ENCODE measurements around the gene CRELD2.

The CRELD2 gene
- total RNA-seq, result 27.4 to 30.9 reads per million in 2 donors

DNA sequence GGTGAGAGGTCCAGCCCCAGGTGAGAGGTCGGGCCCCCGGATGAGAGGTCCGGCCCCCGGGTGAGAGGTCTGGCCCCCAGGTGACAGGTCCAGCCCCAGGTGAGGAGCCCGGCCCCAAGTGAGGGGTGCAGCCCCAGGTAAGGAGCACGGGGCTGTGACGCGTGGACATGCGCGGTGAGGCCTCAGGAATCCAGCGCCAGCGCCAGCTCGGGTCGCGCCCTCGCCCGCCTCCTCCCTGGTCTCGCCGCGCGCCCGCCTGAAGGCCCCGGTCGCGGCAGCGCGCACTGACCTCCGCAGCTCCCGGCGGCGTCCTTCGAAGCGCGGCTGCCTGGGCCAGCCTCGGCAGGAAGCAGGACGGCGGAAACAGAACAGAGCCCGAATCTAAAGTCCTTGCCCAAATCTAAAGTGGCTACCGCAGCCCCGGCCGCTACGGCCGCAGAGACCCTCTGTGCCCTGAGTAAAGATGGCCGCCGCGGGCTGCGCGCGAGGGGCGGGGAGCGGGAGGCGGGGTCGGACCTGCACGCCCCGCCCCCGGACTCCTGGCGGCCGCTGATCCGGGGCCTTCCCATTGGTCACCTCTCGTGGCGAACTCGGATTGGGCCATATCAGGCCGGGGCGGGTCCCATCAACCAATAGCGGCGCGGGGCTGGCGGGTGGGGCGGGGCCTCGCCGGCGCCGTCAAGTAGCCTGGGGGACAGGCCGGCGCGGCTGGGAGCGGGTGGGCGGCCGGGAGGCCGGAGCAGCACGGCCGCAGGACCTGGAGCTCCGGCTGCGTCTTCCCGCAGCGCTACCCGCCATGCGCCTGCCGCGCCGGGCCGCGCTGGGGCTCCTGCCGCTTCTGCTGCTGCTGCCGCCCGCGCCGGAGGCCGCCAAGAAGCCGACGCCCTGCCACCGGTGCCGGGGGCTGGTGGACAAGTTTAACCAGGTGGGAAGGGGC, at the start of gene CRELD2, which contains the start of gene ALG12:
Gene CRELD2, plus strand, starts transcription at position 661 of the 937 bp plus-strand sequence. Its CDS starts 136 bp downstream, at position 797.
Gene ALG12, minus strand, starts transcription at position 465 of the 937 bp plus-strand sequence. CDS start 4,673 bp downstream, outside the sequence.
- DNase-seq, result peak; percentile 91 to 97 (median 95)

- DNase-seq, result peak in 1 of 5 experiments; percentile 45
Measured at GRCh38 chr22:49869086-49869830, 49.2 kb upstream of the CRELD2 start.

DNA sequence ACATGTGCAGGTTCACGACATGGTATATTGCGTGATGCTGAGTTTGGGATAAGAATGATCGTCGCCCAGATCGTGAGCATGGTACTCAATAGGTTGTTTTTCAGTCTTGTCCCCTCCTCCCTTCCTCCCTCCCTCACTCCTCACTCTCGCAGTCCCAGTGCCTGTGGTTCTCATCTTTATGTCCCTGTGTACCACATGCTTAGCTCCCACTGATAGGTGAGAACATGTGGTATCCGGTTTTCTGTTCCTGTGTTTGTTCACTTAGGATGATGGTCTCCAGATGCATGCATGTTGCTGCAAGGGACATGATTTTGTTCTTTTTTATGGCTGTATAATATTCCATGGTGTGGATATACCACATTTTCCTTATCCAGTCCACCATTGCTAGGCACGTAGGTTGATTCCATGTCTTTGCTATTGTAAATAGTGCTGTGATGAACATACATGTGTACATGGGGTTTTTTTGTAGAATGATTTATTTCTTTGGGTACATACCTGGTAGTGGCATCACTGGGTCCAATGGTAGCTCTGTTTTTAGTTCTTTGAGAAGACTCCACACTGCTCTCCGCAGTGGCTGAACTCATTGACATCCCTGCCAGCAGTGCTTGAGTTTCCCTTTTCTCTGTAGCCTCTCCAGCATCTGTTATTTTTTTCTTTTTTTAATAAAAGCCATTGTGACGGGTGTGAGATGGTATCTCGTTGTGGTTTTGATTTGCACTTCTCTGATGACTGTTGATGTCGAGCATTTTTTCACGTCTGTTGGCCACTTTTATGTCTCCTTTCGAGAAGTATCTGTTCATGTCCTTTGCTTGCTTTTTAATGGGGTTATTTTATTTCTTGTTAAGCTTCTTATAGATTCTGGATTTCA, 48.4 kb upstream of the CRELD2 start:
- DNase-seq, result peak in 3 of 5 experiments; percentile 14 to 94 (median 77)

GRCh38 chr22:49871482-49871881, 47.0 kb upstream of the CRELD2 start:
- peak in 1 of 5 experiments; percentile 71 for DNase-seq

DNA sequence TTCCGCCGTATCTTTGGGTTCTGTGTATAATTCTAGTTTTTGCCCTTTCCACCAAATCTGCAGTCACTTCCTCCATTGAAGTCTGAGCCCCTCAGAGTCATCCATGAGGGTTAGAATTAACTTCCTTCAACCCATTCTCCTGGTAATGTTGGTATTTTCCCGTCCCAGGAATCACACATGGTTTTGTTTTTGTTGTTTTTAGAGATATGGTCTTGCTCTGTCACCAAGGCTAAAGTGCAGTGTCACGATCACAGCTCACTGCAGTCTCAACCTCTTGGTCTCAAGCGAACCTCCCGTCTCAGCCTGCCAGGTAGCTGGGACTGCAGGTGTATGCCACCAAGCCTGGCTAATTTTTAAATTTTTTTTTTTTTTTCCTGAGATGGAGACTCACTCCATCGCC, 46.1 kb upstream of the CRELD2 start:
- no peak for DNase-seq

DNA sequence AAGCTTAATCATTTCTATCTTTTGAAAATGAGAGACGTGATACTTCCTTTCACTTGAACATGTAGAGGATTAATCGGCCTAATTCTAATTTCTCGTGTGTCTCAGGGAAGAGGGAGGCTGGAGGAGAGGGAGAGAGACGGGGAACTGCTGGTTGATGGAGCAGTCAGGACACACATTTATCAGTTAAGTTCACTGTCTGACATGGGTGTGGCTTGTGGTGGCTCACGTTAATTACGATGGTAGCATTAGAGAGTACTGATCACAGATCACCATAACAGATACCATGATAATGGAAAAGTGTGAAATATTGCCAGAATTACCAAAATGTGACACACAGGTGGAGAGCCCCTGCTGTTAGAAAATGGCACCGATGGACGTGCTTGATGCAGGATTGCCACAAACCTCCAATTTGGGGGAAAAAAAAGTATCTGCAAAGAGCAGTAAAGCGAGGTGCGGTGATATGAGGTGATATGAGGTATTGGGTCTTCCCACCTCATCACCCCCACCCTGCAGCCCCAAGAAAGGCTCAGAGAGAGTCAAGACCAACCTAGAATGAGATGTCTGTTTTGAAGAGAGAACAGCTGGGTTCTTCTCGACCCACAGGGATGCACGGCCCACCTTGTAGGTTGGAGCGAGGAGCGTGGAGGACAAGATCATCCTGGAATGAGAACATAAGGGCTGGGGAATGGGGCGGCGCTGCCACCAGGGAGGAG, 45.0 kb upstream of the CRELD2 start:
- DNase-seq, result peak in 1 of 5 experiments; percentile 61

- DNase-seq, result no peak
Measured at GRCh38 chr22:49877642-49878041, 40.8 kb upstream of the CRELD2 start.

DNA sequence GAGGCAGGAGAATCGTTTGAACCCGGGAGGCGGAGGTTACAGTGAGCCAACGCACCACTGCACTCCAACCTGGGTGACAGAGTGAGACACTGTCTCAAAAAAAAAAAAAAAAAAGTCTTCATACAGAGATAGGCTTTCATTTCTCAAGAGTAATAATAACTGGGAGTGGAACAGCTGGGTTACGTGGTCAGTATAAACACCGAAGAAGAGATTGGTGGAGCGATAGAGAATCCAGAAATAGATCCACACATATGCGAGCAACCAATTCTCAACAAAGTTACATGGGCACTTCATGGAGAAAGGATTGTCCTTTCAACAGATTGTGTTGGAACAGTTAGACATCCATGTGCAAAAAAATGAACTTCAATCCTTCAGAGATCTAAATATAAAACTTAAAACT, 40.2 kb upstream of the CRELD2 start:
- no peak for DNase-seq

GRCh38 chr22:49879871-49880270, 38.6 kb upstream of the CRELD2 start:
- no peak for DNase-seq

DNA sequence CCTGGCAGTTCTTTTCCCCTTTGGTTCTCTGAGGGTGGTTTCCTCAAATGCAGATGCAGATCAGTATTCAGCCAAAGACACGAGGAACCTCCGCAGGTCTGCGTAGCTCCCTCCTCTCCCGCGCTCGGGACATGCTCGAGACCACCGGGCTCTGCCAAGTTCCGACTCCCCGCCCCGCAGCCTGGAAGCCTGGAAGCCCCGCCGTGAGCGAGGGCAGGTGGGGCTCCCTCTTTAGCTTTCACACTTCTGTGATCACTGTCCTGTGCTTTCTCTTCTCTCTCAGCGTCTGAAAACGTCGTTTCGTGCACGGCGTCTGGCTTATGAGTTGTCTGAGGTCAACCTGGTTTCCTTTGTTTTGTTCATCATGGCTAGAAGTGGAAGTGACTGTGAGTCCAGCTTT, 38.2 kb upstream of the CRELD2 start:
- DNase-seq, result peak in 2 of 5 experiments; percentile 22 to 82

DNA sequence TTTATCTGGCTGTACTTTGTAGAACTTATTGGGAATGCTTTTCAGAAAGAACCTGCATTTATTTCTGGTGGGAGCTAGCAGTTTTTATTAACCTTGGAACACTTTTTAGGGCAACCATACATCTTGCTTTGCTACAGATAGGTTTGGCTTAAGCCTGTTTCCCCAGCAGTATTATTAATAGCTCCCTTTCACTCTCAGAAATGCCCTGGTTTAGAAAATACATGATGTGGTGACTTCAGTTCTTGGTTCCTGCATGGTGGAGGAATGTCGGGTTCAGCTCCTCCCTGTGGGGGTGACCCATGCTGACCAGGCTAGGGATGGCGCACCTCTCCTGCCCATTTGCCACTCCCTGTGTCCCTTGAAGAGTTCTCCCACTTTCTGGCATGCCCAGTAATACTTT, 36.6 kb upstream of the CRELD2 start:
- no peak for DNase-seq

- no peak for DNase-seq
Measured at GRCh38 chr22:49882519-49883293, 35.7 kb upstream of the CRELD2 start.

- DNase-seq, result no peak
Measured at GRCh38 chr22:49883294-49883640, 35.2 kb upstream of the CRELD2 start.

DNA sequence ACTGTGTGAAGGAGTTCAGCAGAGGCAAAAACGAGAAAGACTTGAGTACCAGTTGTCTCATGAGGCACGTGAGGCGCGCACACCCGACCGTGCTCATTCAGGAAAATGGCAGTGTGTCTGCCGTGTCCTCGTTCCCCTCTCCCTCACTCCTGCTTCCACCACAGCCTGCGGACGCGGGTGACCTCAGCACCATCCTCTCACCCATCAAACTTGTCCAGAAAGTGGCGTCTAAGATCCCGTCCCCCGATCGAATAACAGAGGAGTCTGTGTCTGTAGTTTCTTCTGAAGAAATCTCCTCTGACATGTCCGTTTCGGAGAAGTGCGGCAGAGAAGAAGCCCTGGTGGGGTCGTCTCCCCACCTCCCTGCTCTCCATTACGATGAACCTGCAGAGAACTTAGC, 34.4 kb upstream of the CRELD2 start:
- DNase-seq, result no peak

GRCh38 chr22:49884503-49885260, 33.8 kb upstream of the CRELD2 start:
- no peak for DNase-seq

DNA sequence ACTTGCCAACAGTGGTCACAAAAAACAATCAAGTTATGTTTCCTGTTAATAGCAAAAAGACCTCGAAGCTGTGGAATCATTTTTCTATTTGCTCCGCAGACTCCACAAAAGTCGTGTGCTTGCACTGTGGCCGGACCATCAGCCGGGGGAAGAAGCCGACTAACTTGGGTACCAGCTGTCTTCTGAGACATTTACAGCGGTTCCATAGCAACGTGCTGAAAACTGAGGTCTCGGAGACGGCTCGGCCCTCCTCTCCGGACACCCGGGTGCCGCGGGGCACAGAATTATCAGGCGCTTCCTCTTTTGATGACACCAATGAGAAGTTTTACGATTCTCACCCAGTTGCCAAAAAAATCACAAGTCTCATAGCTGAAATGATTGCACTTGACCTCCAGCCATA, 33.2 kb upstream of the CRELD2 start:
- DNase-seq, result no peak

DNA sequence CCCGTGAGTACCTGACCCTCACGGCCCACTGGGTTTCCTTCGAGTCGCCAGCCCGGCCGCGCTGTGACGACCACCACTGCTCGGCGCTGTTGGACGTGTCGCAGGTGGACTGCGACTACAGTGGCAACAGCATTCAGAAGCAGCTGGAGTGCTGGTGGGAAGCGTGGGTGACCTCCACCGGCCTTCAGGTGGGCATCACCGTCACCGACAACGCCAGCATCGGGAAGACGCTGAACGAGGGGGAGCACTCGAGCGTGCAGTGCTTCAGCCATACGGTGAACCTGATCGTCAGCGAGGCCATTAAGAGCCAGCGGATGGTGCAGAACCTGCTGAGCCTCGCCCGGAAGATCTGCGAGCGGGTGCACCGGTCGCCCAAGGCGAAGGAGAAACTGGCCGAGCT, 32.6 kb upstream of the CRELD2 start:
- no peak for DNase-seq

- no peak for DNase-seq
Measured at GRCh38 chr22:49886346-49887063, 31.9 kb upstream of the CRELD2 start.

DNA sequence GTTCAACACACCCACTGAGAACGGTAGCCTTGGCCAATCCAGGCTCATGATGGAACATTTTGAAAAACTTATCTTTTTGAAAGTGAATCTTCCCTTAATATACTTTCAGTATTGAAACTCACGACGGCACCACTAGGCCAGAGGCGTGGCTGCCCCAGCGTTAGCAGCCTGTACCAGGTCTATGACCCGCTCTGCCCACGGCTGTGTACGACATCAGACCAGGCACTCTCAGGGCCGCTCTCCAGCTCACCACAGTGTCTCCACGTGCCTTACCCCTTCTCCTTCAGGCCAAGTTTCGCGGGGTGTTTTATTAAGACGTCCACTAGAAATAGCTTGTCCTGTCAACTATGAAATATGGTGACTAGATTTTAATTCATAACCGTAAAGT, 31.4 kb upstream of the CRELD2 start:
- DNase-seq, result no peak

- no peak for DNase-seq
Measured at GRCh38 chr22:49887702-49888101, 30.7 kb upstream of the CRELD2 start.

All from T-helper 2 cell (primary cell).